Fibroblast of pulmonary artery (primary cell): ENCODE measurements around the gene RGMA.

Experiments used
- DNase-seq: peaks from one replicate; pipeline ENCODE4 v3.0.0-alpha.2; 2010; ENCODE audit warnings: low read depth
- H3K4me3 ChIP-seq: replicated peaks from 2 replicates; pipeline ENCODE4 v1.5.1; 2011; ENCODE audit warnings: low read depth, mild to moderate bottlenecking, control low read depth, low read length, moderate library complexity
- CTCF ChIP-seq: IDR thresholded peaks from 2 replicates; pipeline ENCODE4 v1.5.1; 2011; ENCODE audit warnings: mild to moderate bottlenecking, control low read depth, low read length, inconsistent platforms; ENCODE audit errors: missing control alignments

The RGMA gene

GRCh38 chr15:93052090-93052879 is 36.7 kb downstream of the RGMA start:
- DNase-seq: no peak

DNA sequence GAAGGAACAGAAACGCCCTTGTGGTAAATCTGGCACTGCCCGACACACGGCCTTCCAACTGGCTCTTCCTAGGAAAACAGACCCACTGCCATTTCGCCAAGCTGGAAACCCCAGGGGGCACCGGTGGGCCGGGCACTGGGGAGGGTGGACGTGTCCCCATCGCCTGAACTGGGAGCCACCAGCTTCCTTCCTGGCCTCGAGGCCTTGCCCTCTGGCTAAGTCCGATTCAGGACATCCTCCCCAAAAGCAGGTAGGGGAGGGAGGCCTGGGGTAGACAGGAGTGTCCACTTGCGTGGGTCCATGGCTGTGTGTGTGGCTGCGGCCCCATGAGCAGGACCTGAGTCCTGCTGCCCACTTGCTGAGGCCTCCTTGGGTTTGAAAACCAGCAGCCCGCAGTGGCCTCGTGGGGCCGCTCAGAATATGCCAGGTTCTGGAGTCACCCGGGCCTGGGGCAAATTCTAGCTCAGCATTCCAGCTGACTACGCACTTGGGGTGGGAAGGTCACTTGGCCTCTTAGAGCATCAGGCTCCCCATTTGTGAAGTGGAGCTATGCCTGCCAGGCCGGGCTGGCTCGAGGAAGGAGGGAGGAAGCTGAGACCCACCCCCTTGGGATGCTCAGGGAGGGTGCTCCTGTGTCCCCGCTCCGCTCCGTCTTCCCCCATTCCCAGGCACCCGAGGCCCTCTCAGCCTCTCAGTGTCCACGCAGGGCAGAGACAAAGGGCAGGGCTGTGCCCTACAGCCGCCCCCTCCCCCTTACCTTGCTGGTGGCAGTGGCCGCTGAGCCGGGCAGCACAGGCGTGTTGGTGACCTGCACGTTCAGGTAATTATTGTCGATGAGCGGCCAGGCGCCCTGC is 37.5 kb downstream of the RGMA start:
- TF ChIP-seq CTCF: no peak
- DNase-seq: no peak
- no peak overlapping the region for H3K4me3 ChIP-seq

More at GRCh38 chr15:93052090-93052879, 36.7 kb downstream of the RGMA start:
- H3K4me3 ChIP-seq: no peak overlapping the region
- peak; percentile 7 for TF ChIP-seq CTCF

- no peak for TF ChIP-seq CTCF
- DNase-seq: no peak
- H3K4me3 ChIP-seq: no peak overlapping the region
These were observed 38.4 kb downstream of the RGMA start for GRCh38 chr15:93050648-93051047.

- DNase-seq: no peak
- TF ChIP-seq CTCF: no peak
- H3K4me3 ChIP-seq: no peak overlapping the region
These were observed 39.0 kb downstream of the RGMA start for GRCh38 chr15:93049914-93050578.

DNA sequence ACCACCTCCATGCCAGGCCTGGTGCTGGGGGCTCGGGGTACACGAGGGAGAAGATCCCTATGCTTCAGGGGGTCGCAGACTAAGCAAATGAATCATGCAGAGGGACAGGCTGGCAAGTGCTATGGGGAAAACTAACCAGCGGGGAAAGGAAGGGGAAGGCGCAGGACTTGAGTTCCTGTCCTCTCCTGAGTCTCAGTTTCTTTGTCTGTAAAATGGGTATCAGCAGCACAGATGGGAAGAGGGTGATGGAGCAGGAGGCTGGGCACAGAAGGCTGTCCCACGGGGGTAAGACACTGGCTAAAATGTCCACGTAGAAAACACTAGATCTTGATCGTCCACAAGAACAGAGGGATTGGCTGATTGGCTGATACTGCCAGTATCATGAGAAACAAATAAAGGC is 39.8 kb downstream of the RGMA start:
- no peak overlapping the region for H3K4me3 ChIP-seq
- no peak for DNase-seq
- no peak for TF ChIP-seq CTCF

GRCh38 chr15:93048759-93049161 is 40.3 kb downstream of the RGMA start:
- no peak overlapping the region for H3K4me3 ChIP-seq
- TF ChIP-seq CTCF: no peak
- DNase-seq: no peak
